GM08714 (cell line): ENCODE data around the gene PLSCR2.
"Not testable (repeated sequence)": the region's sequence is repeated elsewhere in the genome, so short reads cannot be mapped to it uniquely, and the experiment has no call there.

ENCODE experiments used
- H3K4me3 ChIP-seq: fragments of 200-500 bp; sonication (Bioruptor generic); 2 replicates; pipeline ENCODE4 v1.5.1; 2014; ENCODE audit warnings: mild to moderate bottlenecking, low read length, inconsistent platforms
- ZNF274 ChIP-seq: IDR thresholded peaks from 2 replicates; pipeline ENCODE4 v1.6.1; 2012; ENCODE audit warnings: mild to moderate bottlenecking, low read depth, low read length

PLSCR2 gene

DNA sequence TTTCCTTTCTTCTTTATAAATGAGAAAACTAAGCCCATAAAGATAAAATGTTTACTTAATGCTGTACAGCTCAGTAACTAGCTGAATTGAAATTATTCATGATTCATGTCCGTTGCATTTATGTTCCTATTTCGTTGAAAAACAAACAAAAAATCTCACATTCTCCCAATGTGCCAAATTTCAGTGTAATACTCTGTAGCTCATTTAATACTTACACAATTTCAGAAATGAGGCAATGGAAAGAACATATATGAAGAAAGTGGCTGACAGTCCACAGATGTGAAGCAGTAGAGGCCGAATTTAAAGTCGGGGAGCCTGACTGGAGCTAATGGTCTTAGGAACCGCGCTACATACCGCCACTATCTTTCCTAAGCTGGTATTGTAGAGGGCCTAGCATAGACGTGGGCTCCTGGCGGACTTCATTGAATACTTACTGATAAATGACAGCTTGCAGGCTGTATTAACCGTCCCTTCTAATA, 651 bp downstream of the PLSCR2 start:
- H3K4me3 ChIP-seq, result no peak overlapping the region; the same call in 1 of the 2 replicates
- TF ChIP-seq ZNF274, result no peak

DNA sequence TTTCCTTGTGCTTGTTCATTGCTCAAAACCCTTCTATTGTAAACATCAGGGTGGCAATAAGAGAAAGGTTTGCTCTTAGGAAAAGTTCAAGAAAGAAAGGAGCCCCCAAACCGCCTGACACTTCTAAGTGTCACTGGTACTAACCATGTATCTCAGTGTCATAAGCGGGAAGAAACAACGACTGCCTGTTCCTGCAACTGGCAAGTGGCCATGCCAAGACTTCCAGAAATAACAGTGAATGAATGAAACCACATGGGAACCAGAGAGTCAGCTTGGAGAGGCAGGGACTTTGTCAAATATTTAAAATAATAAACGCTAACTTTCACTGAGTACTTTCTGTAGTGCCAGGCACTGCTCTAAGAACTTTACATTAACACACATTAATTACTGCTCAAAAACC, 1.1 kb downstream of the PLSCR2 start:
- no peak overlapping the region for H3K4me3 ChIP-seq
- no peak for TF ChIP-seq ZNF274

DNA sequence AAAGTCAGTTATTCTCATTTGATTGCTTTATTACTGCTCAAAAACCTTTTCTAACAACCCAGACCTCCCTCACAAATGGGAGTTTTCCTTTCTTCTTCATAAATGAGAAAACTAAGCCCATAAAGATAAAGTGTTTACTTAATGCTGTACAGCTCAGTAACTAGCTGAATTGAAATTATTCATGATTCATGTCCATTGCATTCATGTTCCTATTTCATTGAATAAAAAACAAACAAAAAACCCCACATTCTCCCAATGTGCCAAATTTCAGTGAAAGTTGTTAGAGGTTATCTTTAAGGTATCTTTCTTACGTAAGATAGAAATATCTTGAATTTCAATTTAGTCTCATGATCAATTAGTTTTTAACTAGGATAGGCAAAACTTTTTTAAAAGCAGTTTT, 2.8 kb downstream of the PLSCR2 start:
- H3K4me3 ChIP-seq, result no peak overlapping the region
- no peak for TF ChIP-seq ZNF274

- TF ChIP-seq ZNF274, result no peak
- no peak overlapping the region for H3K4me3 ChIP-seq
Measured at GRCh38 chr3:146465693-146466465, 3.5 kb downstream of the PLSCR2 start.

GRCh38 chr3:146464783-146465182, 4.6 kb downstream of the PLSCR2 start:
- no peak for TF ChIP-seq ZNF274
- H3K4me3 ChIP-seq, result no peak overlapping the region

DNA sequence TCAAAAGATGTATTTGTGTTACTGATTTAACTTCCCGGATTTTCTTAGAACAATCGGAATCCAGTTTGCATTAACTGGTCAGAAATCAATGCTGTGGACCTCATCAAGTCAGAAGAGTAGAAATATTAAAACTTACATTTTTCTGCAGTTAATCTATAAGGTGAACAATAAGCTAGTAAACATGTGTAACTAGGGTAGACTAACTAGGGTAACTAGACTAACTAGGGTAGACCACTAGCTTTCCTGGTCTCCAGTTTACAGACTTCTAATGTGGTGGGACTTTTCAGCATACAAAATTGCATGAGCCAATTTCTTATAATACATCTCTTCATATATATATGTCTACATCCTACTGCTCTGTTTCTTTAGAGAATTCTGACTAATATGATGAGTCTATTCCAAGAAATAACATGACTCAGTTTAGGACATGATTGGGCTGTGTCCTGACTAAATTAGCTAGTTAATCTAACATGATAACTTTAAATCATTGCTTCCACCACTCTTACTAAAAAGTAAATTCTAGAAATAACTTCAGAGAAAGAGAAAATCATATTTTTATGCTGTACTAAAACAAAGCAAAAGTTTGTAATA, 5.3 kb downstream of the PLSCR2 start:
- H3K4me3 ChIP-seq, result no peak overlapping the region
- no peak for TF ChIP-seq ZNF274

- no peak overlapping the region for H3K4me3 ChIP-seq
- no peak for TF ChIP-seq ZNF274
Measured at GRCh38 chr3:146454796-146455195, 14.6 kb downstream of the PLSCR2 start.

DNA sequence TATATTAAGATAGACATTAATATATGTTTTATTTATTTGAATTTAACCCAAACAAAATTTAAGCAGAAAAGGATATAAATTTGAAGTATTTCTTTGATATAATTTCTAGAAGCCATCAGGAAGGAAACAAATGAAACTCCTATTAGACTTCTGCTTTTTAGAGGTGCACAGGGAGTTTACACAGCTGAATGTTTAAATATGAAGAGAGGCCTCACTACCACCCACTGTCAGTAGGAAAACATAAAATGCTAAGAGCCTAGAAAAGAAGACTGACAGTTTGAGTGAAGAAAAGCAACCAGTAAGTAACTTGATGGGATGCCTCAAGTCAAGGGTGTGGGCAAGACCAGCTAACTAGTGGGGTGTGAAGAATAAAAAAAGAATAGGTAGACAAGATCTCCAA, 19.7 kb downstream of the PLSCR2 start:
- no peak overlapping the region for H3K4me3 ChIP-seq
- no peak for TF ChIP-seq ZNF274

DNA sequence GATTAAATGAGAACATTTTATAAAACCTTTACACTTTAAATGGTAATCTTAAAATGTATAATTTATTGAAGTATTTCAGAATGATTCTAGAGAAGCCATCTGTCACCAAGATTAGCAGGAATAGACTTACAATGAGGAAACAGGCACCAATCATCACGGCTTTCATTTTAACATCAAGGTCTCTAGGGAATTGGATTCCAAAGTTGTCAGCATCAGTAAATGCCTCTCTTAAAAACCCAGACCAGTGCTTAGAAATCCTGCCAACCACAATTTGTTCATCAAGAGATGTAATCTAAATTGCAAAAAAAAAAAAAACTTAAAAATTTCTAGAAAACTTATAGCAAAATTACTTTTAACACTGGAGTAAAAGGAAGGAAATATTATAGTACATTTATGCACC, 20.3 kb downstream of the PLSCR2 start:
- TF ChIP-seq ZNF274, result no peak
- no peak overlapping the region for H3K4me3 ChIP-seq

GRCh38 chr3:146446026-146446425, 23.3 kb downstream of the PLSCR2 start:
- no peak for TF ChIP-seq ZNF274
- no peak overlapping the region for H3K4me3 ChIP-seq

- not testable (repeated sequence) for H3K4me3 ChIP-seq
Measured at GRCh38 chr3:146440310-146440709, 29.1 kb downstream of the PLSCR2 start.

GRCh38 chr3:146432066-146432465, 37.3 kb downstream of the PLSCR2 start:
- no peak overlapping the region for H3K4me3 ChIP-seq
- TF ChIP-seq ZNF274, result no peak

GRCh38 chr3:146431240-146431639, 38.1 kb downstream of the PLSCR2 start:
- H3K4me3 ChIP-seq, result no peak overlapping the region
- TF ChIP-seq ZNF274, result no peak

DNA sequence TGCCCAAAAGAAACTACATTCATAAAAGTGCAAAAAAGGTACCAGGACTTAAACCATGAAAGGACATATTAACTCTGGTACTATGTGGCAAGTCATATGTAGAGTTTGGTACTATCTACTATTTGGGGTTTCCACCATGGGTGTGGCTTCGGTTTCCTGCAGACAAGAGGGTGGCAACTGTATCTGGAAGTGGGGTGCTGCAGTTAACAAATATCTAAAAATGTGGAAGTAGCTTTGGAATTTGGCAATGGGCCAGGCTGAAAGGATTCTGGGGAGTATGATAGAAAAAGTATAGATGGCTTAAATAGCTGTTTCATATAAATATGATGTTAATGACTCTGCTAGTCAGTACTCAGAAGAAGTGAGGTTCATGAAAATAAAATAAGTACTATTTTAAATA, 44.0 kb downstream of the PLSCR2 start:
- TF ChIP-seq ZNF274, result no peak

More for the DNA sequence above, 44.0 kb downstream of the PLSCR2 start:
- no peak overlapping the region for H3K4me3 ChIP-seq
